K562 (cell line): ENCODE measurements around the gene KRT35.

Source experiments
- CTCF ChIP-seq, 3 experiments: IDR thresholded peaks in 2 of 3; conservative IDR thresholded peaks in 1 of 3; 2 replicates each; pipeline ENCODE4 v1.5.1; 2011 to 2012; ENCODE audit warnings: low read length in 3 of 3, mild to moderate bottlenecking in 3 of 3, control low read depth in 2 of 3, improper control_type of control experiment in 1 of 3, inconsistent platforms in 1 of 3, low read depth in 1 of 3, mixed read lengths in 1 of 3, moderate library complexity in 1 of 3; ENCODE audit not compliant: insufficient read depth in 2 of 3
- HMGXB4 ChIP-seq: sonication (generic); formaldehyde crosslinking; IDR thresholded peaks from 2 replicates; pipeline ENCODE4 v1.8.1; 2023; ENCODE audit warnings: mild to moderate bottlenecking, missing genetic modification reagents
- PKNOX1 ChIP-seq: fragments of 450-650 bp; IDR thresholded peaks from 2 replicates; pipeline ENCODE4 v1.6.1; 2016
- RNF2 ChIP-seq: sonication (generic); IDR thresholded peaks from 2 replicates; pipeline ENCODE4 v1.6.1; 2016
- RREB1 ChIP-seq: fragments of 250-450 bp; sonication (Bioruptor Pico); IDR thresholded peaks from 2 replicates; pipeline ENCODE4 v1.4.0; 2020
- SNRNP70 ChIP-seq: fragments of 200-400 bp; formaldehyde crosslinking; optimal IDR thresholded peaks from 2 replicates; pipeline ENCODE3; 2017; ENCODE audit warnings: low read depth, low read length
- ZBTB33 ChIP-seq: sonication (generic); formaldehyde crosslinking; IDR thresholded peaks from 2 replicates; pipeline ENCODE4 v1.8.1; 2023; ENCODE audit warnings: mild to moderate bottlenecking, missing genetic modification reagents

GRCh38 chr17:41490000-41490990, 9.3 kb upstream of the KRT35 start:
- no peak for TF ChIP-seq CTCF (IDR thresholded peaks at IDR 0.05 in 2 of 3, conservative IDR thresholded peaks at IDR 0.05 in 1 of 3; ENCODE audit: insufficient read depth in 2 of 3, low read depth in 1 of 3, low read length in 3 of 3)
- no peak for TF ChIP-seq SNRNP70
- TF ChIP-seq ZBTB33 (CRISPR knock-in tag): no peak
- TF ChIP-seq HMGXB4: no peak
- no peak for TF ChIP-seq RREB1 (CRISPR knock-in tag)
- TF ChIP-seq PKNOX1: no peak
- no peak for TF ChIP-seq RNF2
